GM21423 (cell line): Measurements from ENCODE around the gene ELP4.

ENCODE experiments used
- ATAC-seq: cut with Tn5 transposase; IDR thresholded peaks from one replicate; pipeline ENCODE4 v1.9.1; 2021; ENCODE audit warnings: mild to moderate bottlenecking, moderate library complexity; ENCODE audit not compliant: unreplicated experiment

The ELP4 gene

DNA sequence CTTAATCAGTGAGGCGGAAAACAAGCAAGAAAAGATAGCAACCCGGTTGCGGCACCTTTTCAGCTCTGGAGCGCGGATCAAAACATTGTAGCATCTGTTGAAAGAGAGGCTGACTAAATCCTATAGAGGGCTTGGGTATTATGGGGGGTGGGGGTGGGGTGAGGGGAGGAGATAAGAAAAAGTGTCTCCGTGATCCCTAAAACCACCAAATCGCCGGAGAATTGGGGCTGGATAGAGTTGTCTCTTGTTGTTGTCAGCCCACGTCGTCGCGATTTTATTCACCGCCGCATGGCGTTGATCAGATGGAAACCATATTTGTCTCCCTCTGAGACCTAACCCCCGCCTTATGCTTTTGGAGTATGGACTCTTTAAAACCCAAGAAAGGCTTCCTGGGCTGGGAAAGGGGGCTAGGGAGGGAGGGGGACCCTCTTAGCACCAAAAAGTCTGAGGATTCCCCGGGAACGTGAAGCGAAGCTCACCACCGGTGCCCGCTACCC, 288.5 kb downstream of the ELP4 start:
- no peak for ATAC-seq

DNA sequence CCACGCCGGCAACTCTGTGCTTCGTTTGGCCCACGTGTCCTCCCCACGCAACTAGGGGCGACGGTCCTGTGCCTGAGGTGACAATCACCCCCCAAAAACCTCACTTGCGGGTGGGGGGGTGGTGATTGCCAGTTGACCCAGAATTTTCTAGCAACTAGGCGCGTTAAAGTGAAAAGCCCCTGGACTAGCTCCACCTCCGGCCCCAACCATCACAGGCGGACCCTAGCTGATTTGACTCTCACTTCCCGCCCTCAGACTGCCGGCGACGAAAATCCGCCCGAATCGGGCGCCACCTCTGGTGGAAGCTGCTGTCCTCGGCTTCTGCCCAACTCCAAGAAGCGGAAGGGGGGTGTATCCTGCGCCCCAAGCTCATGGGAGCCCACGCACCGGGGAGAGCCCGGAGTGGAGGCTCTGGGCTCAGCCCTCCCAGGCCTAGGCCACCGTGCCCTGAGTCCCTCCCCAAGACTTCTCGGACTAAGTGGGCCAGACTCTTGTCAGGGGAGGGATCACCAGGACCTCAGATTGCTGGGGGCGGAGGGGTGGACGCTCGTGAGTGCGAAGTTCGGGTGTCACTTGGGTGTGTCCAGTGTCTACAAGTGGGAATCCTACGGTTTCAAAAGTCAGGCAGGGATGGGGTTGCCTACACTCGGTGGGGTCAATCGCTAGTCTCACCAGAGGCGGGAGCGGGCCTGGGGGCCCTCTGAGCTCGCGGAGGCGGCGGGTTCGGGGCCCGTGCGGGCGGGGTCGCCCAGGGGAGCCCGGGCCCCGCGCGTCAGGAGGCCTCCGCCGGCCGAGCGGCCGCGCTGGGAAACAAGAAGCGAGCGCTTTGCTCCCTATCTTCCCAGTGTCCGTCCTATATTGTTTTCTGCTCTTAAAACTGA, 289.2 kb downstream of the ELP4 start:
- ATAC-seq = peak; percentile 56

DNA sequence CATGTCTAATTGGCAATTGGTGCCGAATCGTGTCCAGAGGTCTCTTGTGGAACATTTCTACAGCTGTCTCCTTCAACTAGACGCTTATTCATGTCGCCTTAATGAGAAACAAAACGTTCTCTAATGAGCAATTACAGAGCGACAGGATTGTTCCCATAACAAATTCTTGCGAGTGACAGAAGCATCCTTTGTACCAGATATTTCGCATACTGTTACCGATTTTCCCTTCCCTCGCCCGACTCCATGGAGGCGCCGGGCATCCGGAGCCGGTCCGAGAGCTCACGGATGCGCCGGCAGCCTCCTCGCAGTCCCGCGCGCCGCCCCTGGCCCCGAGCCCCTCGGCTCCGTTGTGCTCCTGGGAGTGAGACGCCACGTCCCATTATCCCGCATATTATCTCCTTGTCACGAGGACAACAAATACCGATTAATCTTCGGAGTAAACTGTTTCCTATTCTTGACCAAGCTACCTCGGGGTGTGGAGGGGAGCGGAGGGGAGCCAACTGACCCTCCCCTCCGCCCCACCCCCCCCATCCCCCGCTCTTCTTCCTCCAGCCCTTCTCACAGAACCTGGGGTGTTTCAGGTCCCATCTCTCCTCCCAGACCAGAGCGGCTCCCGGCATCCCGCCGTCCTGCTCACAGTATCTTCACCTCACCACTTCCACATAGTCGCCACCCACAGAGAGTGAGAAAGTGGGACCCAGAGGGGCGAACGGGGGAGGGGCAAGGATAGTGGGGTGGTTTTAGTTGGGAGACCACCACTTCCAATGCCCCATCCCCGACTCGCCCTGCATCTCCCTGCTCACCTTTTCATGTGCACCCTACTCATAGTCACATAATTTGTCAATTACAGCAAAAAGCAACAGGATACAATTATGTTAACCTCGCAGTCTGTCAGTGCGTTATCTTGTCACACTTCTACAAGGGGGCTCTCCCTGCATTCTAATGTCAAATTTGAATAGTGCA, 290.1 kb downstream of the ELP4 start:
- ATAC-seq = no peak

DNA sequence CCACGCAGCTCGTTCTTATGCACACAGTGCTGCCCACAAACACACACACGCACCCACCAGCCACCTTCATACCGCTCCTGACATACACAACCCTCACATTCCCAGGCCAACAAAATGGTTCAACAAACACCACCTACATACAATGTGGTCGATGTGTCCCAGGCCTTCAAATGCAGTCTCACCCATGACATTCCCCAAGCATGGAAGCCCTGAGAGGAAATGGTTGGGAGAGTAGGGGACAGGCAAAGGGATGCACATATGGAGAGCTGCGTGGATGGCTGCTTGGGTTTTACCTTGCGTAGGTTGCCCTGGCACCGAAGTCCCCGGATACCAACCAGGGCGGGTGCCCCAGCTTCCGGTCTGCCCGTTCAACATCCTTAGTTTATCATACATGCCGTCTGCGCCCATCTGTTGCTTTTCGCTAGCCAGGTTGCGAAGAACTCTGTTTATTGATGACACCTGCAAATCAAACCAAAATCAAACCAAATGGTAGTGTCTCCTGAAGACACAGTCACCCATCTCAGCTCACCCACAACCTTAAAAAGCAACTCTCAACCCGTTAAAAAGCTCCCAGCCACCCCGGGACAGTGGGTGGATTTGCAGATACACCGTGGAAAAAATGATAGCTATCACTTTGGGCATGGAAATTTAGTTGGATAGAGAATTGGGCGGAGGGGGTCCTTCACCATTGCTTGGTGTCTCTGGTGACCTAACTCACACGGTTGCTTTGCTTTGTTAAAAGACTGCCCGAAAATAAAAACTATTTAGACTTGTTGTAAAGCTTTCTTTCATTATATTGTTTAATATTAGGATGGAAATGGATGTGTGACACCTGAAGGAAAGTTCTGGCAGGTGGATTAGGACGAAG, 291.1 kb downstream of the ELP4 start:
- ATAC-seq = no peak

DNA sequence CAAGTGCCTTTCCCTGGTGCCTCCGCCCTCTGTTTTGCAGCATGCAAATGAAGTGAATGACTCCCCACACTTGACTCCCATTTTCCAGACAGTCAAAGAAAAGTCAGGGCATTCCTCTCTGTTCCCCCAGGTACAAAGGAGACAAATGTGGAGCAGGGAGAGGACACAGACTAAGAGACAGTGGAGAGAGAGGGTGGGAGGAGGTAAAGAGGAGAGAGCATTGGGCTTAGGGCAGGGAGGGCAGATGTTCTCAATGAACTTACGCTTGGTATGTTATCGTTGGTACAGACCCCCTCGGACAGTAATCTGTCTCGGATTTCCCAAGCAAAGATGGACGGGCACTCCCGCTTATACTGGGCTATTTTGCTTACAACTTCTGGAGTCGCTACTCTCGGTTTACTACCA, 291.7 kb downstream of the ELP4 start:
- no peak for ATAC-seq

DNA sequence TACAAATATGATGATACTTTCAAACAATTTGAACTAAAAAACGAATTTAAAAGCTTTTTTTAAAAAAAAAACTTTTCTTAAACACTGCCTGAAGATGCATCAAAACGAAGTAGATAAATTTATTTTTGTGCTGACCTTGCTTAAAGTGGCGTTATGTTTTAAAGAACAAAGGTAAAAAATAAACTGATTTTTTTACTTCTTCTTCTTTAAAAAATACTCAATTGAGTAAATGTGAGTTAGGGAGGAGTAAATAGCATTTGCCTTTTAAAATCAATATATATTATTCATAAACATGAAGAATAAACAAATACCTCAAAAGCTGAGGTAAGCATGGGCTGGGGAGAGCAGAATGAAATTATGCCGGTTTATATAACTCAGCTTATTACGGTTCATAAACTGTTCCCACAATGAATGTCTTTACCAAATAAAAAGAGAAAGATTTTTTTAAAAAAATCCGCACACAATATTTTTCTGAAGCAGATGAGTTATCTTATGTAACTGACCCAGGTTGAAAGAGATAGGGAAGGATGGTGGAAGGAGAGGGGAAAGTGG, 292.5 kb downstream of the ELP4 start:
- ATAC-seq = no peak

DNA sequence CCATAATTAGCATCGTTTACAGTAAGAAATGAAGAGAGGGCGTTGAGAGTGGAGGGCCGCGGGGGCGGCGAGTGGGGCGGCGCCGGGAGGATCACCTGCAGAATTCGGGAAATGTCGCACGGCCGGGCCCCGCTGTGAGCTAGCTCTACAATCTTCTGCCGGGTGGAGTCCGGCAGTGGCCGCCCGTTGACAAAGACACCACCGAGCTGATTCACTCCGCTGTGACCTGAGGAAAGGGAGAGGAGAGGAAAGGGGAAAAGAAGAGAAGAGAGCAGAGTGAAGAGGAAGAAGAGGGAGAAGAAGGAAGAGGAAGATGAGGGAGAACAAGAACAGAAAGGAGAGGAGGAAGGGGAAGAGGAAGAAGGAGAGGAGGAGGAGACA, 293.0 kb downstream of the ELP4 start:
- ATAC-seq = no peak

DNA sequence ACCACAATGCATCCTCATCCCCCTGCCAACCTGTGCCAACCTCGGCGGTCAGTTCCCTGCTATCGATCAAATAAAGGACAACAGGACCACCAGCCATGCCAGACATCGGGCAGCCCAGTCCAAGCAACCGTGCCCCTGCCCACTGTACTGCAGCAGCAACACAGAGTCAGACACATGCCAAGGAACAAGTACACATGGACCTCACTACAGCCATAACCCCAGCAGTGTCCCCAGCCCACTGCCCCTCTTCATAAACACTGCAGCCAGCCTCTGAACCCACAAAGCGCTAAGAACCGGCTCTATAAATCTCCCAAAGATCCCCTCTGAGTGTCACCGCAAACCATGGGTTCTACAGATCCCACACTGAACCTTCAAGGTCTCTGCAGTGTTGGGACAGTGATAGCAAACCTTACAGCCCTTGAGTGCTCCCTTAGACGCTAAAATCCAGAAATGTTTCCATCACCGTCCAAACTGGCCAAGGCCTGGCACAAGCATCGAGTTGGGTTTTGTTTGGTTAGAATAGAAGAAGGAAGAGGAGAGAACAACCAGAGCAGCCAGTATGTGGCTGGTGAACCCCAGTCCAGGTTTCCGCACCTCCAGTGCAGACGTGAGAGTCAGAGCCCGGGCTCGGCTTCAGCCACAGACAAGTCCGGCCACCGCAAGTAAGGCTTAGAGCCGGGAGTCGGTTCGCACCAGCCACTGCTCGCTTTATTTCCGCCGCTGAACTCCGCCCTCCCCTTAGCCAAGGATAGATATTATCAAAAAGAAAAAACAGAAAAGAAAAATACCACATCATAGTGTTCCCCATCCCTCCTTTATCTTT, 293.6 kb downstream of the ELP4 start:
- ATAC-seq = no peak

DNA sequence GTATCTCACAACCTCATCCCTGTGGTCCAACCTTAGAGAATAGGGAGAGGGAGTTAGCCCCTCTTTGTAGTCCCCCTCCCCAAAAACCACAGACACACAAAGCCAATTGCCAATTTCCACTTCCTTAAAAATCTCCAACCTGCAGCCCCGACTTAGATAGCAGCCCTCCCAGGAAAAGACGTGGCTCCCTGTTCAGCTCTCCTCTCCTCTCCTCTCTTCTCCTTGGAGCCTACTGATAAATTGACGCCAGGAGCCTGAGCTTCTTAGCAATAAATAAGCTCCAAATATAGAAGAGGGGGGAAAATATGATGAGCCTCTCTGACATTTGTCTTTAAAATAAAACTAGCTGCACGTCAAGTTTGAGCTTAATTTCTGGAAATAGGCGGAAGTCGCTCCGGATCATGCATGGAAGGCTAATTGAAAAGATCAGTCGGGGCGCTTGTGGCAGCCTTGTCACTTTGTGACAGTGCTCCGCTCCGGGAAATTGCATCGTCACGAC, 294.3 kb downstream of the ELP4 start:
- ATAC-seq = no peak

DNA sequence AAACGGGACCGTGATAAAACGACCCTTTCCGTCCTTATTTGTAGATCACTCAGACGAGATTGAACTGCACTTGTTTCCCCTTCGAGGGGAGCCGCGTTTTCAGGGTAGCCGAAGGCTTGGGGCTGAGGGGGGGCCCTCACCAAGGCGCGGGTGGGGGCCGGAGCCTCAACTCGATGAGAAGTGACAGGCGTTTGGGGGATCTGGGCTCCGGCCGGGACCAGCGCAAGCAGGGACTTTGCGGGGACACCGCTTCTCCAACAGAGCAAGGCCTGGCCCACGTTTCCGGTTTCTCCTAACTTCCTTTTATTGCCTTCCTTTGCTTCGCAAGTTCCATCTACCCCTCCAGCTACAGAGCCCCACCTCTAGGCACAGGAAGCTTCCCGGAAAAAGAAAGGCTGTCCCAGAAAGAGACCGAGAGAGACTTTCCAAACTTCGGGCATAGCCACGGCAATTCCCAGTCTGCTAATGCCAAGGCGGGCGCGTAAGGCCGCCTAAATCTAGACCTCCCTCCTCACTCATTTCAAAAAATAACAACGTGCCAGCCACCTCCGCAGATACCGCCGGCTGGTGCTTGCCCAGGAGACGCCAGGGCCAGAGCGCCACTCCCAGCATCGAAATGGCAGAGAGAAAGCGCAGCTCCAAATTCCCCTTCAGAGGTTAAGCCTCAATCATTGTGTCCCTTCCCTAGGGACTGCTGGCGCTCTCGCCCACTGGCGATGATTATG, 294.9 kb downstream of the ELP4 start:
- no peak for ATAC-seq

DNA sequence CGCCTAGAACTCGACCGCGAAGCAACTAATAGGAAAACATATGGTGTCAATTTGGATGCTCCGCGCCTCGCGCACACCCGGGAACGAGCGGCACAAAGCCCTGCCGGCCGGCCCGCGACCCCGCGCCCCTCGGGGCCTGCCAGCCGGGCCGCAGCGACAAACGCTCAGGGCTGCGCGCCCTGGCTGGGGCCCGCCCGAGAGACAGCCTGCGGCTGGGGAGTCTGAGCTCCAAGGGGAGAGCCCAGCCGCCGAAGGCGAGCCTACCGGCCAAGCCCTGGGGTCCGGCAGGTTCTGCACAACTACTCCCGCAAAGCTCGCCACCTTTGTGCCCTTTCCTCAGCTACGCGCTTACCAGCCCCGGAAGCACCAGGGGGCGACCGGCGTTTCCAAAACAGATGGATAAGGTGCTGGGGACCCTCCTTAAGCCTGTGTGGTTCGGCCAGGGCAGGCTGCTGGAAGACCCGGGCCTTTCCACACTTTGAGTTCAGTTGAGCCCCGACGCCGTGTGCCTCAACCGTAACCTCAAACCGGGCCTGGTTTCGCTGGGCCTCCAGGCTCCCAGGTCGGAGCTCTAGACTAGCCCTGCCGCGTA, 295.6 kb downstream of the ELP4 start:
- ATAC-seq = no peak

DNA sequence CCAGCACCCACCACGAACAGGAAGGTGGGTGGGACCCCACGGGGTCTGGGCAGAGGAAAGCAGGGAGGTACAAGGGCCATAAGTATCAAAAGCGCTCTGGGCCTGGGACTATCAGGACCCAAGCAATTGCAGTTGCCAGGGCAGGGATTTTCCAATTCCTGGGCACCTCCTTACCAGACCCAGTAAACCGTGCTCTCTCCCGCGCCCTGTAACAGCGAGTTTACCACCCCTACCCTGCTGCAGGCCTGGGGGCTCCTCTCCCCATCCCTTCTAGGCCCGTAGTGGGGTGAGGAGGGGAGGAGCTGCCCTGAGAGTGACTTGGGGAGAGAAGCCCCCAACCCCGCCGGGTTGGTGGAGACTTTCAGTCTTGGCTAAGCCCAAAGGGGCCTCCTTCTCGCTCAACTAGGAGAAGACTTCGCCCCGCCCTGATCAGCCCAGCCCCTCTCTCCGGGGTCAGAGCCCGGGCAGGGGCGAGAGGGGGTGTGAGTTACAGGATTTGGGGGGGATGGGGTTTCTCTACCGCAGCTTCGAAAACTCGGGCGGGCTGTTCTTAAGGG, 296.1 kb downstream of the ELP4 start:
- ATAC-seq = no peak

DNA sequence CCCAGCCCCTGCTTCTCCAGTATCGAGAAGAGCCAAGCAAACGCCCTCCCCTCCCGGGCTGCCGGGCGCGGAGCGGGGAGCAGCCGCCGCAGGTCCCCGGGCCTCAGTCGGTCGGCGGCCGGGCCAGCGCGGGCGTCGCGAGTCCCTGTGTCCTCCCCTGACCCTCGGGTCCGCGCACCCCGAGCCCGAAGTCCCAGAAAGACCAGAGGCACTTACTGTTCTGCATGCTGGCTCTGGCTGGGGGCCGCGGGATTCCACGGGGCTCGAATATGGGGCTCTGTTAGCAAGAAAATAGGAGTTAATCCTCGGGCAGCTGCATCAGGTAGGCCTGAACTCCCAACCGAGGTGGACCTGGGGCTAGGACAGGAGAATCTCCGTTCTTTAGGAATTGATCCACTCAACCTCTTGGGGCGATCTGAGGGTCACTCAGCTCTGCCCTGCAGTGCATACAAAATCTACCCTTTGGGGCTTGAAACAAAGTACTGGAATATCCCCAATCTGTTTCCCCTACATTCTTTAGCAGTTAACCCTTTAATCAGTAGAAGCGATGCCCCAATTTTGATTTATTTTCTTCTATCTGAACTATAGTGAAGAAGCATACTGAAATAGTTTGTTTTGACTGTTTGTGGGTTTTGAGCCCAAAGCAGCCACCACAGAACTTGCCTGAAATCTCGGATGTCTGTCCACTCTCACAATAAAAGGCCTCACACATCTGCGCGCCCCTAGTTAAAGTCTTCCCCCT, 296.8 kb downstream of the ELP4 start:
- no peak for ATAC-seq

DNA sequence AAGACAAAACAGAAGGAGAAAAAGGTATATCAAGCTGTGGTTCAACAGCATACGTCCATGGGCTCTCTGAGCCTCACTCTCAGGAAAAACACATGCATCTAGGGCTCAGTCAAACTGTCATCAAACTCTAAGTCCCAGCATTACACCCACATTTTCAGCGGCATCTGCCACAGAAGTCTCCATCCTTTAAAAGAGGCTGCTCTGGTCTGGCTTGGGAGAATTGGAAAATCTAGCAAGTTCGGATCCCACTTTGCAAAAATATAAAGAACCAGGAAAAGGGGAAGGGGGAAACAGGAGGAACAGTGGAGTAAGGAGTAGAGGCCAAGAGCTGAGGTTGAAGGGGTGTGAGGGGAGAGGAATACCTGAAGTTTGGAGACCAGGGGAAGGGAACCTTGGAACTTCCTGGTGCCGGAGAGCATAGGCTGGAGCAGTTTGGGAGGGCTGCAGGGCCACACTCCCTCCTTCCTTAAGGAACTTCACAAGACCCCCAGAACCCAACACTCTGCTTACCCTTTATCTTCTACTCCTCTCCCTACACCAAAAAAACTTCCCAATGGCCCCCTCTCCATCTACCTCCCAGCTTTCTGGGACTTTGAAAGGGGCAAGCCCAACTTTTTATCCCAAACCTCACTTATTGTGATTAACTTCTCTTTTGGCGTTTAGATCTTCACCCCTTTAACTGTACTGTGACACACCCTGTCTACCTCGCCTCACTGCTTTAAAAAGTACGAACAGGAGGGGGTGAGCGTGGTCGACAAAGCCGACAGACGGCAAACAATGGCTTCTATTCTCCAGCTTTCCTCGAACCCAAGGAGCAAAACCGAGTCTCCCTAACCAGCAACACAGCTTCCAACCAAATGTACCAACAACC, 297.6 kb downstream of the ELP4 start:
- no peak for ATAC-seq

DNA sequence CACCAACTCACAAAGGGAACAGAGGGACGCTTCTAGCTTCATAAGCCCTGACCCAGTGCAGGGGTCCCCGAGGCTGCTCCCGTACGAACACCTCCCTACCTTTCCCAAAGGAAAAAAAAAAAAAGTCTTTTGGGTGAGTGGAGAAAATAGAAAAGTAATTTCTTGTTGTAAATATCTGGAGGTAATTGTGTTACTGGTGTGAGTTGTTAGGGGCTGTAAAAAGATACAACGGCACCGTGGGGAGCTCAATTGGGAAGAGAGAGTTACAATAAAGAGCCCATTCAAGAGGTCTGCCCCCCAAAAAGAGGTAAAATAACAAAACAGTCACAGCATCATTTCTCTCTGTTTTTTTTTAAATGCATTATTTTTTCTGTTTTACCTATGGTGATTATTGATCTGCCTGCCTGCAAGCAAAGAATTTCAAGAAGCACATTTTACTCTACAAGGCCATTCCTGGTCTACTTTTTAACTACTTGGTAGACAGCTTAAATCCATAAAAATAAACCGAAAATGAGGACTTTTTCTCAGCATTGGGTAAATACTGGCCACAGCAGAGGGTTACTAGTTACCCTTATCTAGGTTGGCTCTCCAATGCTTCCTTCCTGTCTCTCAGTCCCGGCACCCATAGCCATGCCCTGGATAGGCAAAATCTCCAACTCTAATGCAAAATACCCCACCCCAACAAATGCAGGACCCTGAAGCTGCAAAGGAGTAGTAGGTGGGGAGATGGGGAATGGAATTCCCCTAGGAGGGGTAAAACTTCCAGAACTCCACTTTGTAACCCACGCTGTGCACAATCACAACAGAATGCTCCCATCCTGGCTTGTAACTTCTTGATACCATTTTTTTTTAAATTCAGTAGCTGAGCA, 298.5 kb downstream of the ELP4 start:
- ATAC-seq = no peak
